HL-60/S4 treated with phorbol 12-myristate 13-acetate at 8.2 ng/mL for 4 days and 3 days (cell line): ENCODE measurements around the gene FRMPD1.

ENCODE experiments used
- in situ Hi-C: fragments of 300-500 bp; cut with MboI; formaldehyde crosslinking; loops from 2 replicates; pipeline ENCODE4 v1.15.0; 2022; ENCODE audit warnings: low sequenced_read_pairs

The FRMPD1 gene

DNA sequence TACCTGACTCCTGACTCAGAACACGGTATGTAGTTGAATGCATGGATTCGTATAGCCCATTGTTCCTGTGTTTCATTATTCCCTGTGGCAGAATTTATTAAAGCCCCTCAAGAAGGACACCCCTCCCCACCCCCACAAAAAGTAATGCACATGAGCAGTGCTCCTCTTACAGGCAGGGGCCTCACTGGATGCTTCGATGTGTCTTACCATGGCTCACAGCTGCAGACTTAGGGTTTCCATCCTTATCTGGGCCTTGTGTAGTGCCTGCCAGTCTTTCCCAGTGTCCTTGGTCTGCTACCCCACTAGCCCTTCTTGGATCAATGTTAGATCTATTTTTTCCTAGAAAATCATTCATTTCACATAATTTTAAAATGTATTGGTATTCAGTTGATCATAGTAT, 119.2 kb downstream of the FRMPD1 start:
- in situ Hi-C loops = no loop called here

DNA sequence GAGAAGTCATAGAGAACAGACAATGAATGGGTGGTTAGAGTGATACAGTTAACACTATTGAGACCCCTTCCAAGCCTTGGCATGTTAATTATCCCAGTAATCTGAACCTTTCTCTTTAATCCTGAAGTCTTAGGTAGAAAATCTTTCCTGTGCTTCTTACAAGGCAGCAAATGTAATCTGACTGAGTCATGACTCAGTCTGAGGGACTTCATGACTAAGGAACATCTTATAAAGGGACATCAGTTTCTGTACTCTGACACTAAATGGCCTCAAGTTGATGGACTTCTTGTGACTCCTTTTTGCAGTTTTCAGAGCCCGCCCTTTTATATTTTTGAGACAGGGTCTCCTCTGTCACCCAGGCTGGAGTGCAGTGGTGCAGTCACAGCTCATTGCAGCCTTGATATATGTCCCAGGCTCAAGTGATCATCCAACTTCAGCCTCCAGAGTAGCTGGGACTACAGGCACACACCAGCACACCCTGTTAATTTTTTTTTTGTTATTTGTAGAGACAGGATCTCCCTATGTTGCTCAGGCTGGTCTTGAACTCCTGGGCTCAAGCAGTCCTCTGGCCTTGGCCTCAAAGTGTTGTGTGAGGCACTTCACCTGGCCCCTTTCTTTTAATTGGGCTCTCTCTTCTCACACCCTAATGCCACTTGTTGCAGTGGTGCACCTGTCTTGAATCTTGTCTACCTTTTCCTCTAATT, 124.6 kb downstream of the FRMPD1 start:
- in situ Hi-C loops = no loop called here

DNA sequence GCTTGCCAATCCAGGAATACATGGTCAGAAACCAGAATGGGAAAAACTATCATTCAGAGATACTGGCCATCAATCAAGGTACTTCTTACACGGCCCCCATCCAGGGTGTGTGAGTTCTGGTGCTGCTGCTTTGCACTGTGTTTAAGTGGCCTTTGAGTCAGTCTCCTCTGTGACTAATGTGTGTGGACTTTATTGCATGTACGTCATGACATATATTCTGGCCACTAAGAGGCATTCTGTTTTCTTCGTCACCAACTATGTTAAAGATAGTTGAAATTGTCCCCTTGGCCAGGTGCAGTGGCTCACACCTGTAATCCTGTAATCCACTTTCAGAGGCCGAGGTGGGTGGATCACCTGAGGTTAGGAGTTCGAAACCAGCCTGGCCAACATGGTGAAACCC, 125.6 kb downstream of the FRMPD1 start:
- in situ Hi-C loops = no loop called here

DNA sequence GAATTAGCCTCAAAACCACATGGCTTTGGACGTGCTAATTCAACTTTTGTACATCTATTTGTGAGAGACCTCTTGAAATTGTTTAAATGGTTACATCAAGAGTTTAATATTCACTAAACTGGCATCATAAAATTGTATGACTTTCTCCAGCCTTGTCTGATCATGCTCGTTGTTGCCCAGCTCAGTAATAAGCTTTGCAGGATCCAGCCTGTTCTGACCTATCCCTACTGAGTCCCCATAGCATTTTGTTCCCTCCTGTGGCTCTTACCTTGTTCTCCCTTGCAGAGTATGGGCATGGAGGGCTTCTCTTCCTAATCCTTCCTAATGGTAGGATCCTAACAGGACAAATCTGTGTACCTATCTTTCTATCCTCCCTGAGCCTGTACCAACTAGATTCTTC, 127.8 kb downstream of the FRMPD1 start:
- in situ Hi-C loops = no loop called here

DNA sequence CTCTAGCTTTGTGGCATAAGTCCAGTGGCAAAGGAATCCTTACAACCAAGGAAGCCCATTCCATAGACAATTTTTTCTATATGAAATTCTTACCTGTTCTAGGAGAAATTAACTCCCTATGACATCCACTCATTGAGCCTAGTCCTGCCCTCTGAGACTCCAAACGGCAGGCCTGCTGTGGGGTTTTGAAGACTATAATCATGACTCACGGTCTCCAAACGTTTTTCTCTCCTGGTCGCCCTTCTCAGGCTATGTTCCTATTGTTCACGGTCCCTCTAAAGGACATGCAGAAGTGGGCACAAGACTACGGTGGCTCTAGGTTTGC, 133.5 kb downstream of the FRMPD1 start:
- in situ Hi-C loops = no loop called here

DNA sequence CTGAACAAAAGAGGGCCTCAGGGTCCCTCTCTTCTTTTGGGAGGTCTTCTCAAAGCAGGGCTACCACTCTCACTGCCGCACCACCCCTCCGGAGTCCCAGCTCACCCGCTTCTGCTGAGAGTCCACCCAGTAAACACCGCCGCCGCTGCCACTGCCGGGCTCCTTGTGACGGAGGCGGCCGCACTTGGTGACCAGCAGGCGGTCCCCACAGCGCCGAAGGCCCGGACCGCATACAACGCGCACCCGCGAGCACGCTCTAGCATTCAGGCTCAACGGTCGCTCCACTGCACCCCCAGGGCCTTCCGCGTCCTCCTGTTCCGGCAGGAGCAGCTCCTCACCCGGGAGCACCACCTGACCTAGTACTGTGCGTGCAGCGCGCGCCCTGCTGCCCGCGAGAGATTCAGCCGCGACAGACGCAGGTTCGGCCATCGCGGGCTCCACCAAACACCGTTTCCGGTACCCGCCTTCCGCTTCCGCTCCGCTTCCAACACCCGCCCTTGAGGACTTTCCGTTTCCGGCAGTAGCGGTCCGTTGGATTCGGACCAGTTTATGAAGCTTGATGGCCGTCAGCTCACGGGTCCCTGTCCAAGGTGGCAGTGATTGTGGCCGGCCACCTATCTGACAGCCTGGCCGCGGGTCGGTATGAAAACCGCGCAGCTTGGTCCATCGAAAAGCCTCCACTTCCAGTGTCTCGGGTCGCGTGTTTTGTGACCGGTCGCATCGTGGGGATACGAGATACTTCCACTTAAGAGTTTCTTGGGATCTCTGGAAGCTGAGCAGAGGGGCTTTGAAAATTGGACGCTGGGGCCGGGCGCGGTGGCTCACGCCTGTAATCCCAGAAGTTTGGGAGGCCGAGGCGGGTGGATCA, 134.1 kb downstream of the FRMPD1 start, which contains the start of gene EXOSC3:
Gene EXOSC3, minus strand, starts transcription at position 449 of the 868 bp plus-strand sequence. Its CDS starts 20 bp downstream, at position 429.
- in situ Hi-C loops = no loop called here

DNA sequence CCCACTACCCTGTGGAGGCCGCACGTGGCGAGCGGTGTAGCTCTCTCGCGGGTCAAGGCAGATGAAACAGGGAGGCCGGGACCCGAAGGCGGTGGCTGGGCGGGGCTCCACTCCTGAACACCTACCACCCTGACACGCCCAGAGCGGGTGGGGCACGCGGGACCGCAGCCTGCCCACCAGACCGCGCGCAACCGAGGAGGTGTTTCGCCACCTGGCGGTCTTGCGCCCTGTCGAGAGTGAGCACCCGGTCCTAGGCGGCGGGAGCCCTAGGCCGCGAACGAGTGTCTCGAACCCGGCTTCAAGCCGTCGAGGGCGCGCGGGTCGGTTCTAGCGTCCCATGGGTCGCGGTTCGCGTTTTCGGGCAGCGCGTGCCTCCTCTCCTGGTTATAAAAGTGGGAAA, 136.3 kb downstream of the FRMPD1 start:
- in situ Hi-C loops = no loop called here

DNA sequence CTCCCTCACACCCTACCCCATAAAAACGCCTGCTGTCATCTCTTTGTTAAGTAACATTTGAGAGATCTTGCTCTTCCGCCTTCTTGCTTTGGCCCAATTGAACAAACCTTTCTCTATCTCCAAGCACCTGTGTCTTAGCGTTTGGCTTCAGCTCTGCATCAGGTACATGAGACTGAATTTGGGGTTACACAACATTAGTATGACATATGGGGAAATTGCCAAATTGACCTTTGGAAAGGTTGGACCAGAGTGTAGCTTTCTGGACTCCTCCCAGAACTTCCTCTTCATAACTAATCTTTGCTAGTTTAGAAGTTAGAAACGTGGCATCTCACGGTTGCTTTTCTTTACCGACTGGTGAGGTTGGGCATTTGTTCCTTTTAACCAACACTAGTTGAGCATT, 137.6 kb downstream of the FRMPD1 start:
- in situ Hi-C loops = no loop called here

DNA sequence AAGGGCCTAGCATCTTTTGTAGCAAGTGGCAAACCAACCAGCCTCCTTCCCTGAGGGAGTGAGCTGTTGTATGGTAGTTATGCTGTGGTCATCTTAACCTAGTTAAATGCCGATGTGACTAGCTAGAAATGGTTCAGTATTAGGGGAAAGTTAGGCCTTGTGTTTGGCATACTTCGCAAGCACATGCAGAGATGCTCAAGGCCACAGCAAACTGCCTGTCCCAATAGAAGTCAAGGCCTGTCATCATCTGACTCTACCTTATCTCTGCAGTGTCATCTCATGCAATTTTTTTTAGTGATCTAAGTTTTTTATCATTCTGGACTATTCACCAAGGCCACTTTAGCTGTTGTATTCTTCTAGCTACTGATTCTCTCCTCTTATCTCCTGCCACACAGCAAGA, 139.3 kb downstream of the FRMPD1 start:
- in situ Hi-C loops = no loop called here

DNA sequence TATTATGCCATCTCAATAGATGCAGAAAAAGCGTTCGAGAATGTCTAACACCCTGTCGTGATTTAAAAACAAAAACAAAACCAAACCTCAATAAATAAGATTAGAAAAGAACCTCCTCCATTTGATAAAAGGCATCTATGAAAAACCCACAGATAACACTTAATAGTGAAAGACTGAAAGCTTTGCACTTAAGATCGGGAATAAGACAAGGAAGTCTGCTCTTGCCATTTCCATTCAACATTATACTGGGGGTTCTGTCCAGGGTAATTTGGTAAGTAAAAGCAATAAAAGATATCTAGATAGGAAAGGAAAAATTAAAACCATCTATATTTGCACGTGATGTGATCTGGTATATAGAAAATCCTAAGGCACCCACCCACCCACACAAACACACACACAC, 141.4 kb downstream of the FRMPD1 start:
- in situ Hi-C loops = no loop called here

DNA sequence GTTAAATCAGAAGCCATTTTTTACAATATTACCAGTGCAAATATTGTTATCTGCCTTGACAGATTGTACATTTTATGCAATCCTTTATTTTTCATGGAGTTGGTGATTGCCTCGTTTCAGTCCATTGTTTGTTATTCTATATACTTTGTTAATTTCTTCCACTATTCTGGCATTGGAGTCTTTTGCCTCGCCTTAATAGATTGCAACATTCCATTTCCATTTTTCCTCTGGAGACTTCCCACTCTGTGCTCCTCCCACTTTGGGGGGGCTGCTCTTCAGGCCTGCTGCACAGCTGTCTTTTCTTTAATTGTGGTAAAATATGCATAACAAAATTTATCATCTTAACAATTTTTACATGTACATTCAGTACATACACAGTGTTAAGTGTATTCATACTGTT, 145.5 kb downstream of the FRMPD1 start:
- in situ Hi-C loops = no loop called here
